Measurements from ENCODE around the gene CXCL13. TPM values are rescaled to one million over a fixed set of nuclear protein-coding genes. Genes with fewer than 3 reads are reported as not detected.

CXCL13 gene
- total RNA-seq, 1 donor from 2014 or later: not detected

DNA sequence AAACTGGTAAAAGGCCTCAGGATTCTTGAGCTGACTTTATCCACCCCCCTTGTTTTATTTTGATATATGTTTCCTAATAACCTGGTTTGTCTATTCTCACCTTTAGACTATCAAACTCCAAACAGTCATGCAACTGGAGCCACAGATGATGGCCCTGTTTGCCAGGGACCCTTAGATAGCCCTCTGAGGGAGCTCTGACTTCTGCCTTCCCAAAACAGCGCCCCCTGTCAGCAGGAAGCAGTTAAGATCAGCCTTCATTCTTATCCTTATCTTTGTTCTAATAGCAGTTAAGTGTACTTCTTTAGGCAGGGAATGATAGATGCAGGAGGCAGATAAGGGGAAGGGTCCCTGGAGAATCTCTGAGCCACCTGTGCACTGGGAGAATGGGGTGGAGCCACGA, 27.5 kb upstream of the CXCL13 start:
- no peak overlapping the region for H3K4me3 ChIP-seq (ENCODE audit: low read depth, low read length)
- no peak for DNase-seq (ENCODE audit: low read depth)
- TF ChIP-seq, protein P1, sequence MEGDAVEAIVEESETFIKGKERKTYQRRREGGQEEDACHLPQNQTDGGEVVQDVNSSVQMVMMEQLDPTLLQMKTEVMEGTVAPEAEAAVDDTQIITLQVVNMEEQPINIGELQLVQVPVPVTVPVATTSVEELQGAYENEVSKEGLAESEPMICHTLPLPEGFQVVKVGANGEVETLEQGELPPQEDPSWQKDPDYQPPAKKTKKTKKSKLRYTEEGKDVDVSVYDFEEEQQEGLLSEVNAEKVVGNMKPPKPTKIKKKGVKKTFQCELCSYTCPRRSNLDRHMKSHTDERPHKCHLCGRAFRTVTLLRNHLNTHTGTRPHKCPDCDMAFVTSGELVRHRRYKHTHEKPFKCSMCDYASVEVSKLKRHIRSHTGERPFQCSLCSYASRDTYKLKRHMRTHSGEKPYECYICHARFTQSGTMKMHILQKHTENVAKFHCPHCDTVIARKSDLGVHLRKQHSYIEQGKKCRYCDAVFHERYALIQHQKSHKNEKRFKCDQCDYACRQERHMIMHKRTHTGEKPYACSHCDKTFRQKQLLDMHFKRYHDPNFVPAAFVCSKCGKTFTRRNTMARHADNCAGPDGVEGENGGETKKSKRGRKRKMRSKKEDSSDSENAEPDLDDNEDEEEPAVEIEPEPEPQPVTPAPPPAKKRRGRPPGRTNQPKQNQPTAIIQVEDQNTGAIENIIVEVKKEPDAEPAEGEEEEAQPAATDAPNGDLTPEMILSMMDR (conservative IDR thresholded peaks at IDR 0.05; ENCODE audit: low read depth, low read length): peak; percentile 45

DNA sequence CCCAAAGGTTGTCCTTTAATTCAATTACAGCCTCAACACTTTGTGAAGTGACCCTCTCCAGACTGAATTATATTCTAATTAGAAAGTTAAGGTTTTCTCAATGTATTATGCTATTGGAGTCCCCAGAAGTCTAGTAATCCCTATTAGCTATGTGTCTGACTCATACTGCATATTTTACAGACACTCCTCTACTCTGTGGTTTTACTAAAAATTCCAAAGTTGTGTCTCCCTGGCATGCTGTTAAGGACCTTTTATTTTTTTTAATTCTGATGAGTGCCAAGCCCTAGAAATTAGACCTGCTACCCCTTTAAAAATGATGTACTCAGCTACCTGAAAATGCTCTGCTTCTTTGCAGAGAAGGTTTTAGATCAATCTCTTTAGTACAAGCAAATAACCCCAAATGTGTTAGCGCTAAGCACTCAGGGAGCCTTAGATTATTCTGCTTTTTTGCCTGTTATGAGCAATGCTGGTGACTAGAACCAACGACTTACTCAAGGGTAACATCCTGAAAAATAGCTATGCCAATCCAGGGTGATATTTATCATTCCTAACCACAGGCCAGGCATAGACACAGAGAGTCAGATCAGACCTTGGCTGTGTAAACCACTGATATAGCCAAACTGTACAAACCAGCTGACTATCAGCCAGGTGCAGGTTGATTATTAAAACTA, 26.1 kb upstream of the CXCL13 start:
- peak; percentile 84 for DNase-seq (ENCODE audit: low read depth)
- H3K4me3 ChIP-seq (ENCODE audit: low read depth, low read length): no peak overlapping the region
- TF ChIP-seq, protein P1 (conservative IDR thresholded peaks at IDR 0.05; ENCODE audit: low read depth, low read length): no peak

DNA sequence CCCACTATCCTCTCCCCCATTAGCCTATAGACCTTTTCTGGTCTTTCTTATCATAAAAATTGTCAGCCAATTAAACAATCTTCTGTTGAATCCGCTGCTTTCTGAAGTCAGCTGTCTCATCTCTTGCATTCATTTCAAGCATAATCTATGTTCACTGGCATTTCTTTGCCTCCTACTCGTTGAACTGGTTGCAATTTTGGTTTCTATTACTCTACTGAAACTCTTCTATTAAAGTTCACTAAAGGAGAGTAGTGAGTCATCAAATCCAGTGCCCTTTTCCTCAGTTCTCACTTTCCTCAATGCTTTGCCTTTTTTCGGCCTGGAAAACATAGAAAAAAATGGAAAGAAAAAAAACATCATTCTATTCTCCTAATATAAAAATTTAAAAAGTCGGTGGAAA, 23.9 kb upstream of the CXCL13 start:
- no peak overlapping the region for H3K4me3 ChIP-seq (ENCODE audit: low read depth, low read length)
- TF ChIP-seq, protein P1 (conservative IDR thresholded peaks at IDR 0.05; ENCODE audit: low read depth, low read length): no peak
- no peak for DNase-seq (ENCODE audit: low read depth)

DNA sequence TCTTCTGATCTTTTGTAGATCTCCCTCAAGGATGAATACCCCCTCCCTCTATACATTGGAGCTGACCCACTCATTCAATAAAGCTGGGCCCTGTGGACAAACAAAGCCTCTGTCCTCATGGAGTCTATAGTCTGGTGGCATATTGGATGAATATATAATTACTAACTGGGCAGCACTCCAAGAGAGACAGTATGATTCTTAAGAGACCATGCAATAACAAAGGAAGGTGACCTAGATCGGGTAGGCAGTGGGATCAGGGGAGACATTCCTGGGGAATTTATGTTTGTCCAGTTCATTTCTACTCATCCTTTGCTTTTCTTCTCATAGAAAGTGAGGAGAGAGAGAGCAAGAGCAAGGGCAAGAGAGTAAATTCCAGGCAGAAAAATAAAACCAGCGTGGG, 23.5 kb upstream of the CXCL13 start:
- H3K4me3 ChIP-seq (ENCODE audit: low read depth, low read length): no peak overlapping the region
- no peak for DNase-seq (ENCODE audit: low read depth)
- TF ChIP-seq, protein P1 (conservative IDR thresholded peaks at IDR 0.05; ENCODE audit: low read depth, low read length): no peak

DNA sequence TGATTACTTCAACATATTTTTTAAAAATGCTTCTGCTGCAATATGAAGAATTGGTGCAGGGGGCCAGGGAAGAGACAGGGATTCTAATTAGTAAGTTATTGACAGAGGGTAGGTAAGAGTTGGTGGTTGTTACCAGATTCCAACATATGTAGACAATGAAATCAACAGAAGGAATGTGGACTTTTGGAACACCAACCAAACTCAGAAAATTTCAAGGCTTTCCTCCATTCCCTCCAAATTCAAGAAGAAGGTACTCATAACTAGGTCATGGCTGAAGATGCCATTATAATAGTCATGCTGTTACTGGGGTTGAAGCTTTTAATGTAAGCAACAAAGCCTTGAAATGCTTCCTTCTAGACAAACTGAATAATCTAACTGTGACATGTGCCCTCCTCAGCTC, 22.9 kb upstream of the CXCL13 start:
- TF ChIP-seq, protein P1 (conservative IDR thresholded peaks at IDR 0.05; ENCODE audit: low read depth, low read length): no peak
- DNase-seq (ENCODE audit: low read depth): no peak

DNA sequence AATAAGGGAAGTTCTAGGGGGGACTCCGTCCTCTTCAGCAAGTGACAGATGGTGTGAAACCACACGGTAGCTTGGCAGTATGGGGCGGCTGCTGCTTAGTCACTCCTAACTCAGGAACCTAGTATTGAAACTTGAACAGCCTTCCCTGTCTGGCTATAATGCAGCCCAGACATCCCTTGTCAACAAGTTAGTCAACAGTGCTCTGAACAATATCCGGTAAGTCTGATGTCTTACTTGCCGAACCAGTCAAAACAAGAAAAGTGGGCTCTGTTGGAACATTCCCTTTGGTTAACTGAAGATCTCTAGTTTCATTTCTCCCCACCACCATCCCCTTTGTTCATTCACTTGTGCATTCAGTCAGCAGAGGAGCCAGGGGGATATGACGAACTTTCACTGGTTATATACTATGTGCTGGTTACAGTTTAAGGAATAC, 18.7 kb upstream of the CXCL13 start:
- H3K4me3 ChIP-seq (ENCODE audit: low read depth, low read length): no peak overlapping the region
- DNase-seq (ENCODE audit: low read depth): no peak
- TF ChIP-seq, protein P1 (conservative IDR thresholded peaks at IDR 0.05; ENCODE audit: low read depth, low read length): no peak

More for the DNA sequence above, 22.9 kb upstream of the CXCL13 start:
- H3K4me3 ChIP-seq (ENCODE audit: low read depth, low read length): no peak overlapping the region

DNA sequence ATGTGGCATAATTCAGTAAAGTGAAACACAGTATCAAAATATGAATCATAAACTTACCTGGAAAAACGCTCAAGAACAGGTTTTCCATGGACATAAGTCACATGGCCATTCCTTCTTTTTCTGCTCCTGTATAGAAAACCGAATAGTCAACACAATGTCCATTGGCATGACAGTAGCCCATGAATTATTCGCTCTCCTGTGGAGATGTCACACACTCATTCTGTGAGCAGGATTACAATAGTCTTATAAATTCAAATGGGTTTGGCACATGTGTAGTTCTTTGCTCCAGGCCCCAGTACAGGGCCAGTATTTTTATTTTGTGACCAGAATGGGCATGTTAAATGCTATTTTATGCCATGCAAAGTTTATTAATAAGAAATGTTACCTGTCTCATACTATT, 15.1 kb upstream of the CXCL13 start:
- TF ChIP-seq, protein P1 (conservative IDR thresholded peaks at IDR 0.05; ENCODE audit: low read depth, low read length): no peak
- DNase-seq (ENCODE audit: low read depth): no peak
- H3K4me3 ChIP-seq (ENCODE audit: low read depth, low read length): no peak overlapping the region
